HG03442 (cell line): Measurements from ENCODE around the gene SIX3.

Experiments
- ATAC-seq: cut with Tn5 transposase; IDR thresholded peaks from one replicate; pipeline ENCODE4 v1.9.1; 2021; ENCODE audit warnings: mild to moderate bottlenecking, moderate library complexity; ENCODE audit not compliant: unreplicated experiment

Gene SIX3

DNA sequence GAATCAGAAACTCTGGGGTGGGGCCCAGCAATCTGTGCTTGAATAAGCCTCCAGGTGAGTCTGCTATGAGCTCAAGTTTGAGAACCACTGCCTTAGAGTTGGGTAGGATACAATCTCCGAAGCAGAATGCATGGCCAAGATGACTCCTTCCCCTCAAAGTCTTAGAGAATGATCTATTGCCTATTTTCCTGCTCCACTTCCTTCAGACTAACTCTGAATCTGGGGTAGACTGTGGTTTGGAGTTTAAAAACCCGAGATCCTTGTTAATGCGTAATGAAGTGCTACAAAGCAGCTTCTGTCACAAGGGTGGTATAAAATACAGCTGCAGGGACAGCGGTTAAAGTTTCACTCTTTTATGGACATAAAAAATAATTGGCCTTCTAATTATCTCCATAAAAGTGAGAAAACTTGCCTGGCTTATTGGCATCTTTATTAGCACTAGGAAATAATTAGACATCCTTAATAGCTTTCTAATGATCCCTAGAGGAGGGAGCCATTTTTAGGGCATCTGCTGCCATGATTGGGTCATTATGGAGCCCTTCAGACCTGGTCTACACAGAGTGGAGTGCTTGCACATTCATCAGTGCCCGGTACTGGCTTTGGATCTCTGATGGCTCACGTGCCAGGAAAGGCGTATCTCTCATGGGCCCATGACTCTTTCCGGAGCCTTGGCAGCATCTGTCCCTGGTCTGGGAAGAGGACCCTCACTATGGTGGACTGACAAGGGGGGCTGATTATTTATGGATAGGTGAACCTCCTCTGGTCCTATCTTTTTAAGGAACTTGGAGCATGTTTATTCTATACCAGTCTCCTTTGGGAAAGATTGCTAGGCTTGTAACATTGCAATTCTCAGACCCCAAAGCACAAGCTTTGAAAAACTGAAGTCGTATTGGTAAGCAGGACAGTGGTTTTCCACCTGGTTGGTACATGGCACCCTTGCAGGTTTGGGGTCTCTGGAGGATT lies 39.5 kb downstream of the SIX3 start:
- no peak for ATAC-seq

GRCh38 chr2:44981714-44982108 lies 40.2 kb downstream of the SIX3 start:
- no peak for ATAC-seq

GRCh38 chr2:44983836-44984604 lies 42.5 kb downstream of the SIX3 start:
- ATAC-seq: no peak

DNA sequence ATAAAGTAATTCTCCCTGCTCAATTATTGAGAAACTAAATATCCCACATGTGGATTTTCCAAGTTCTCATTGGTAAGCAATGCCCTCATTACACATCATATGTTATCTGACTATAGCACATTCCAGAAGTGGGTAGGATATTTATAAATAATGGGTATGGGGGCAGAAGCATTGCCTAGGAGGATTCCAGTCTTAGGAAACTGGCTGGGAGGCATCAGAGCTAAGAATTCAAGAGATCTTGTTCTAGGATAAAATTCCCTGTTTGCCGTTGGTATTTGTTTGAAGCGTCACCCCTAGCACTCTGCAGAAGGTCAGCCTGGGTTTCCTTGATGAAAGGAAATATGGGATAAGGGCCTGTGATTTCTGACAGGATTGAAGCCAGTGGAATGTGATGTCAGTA lies 47.7 kb downstream of the SIX3 start:
- ATAC-seq: no peak

- no peak for ATAC-seq
These were observed 52.9 kb downstream of the SIX3 start for GRCh38 chr2:44994377-44994776.
